ENCODE measurements around the gene GPR15.

DNA sequence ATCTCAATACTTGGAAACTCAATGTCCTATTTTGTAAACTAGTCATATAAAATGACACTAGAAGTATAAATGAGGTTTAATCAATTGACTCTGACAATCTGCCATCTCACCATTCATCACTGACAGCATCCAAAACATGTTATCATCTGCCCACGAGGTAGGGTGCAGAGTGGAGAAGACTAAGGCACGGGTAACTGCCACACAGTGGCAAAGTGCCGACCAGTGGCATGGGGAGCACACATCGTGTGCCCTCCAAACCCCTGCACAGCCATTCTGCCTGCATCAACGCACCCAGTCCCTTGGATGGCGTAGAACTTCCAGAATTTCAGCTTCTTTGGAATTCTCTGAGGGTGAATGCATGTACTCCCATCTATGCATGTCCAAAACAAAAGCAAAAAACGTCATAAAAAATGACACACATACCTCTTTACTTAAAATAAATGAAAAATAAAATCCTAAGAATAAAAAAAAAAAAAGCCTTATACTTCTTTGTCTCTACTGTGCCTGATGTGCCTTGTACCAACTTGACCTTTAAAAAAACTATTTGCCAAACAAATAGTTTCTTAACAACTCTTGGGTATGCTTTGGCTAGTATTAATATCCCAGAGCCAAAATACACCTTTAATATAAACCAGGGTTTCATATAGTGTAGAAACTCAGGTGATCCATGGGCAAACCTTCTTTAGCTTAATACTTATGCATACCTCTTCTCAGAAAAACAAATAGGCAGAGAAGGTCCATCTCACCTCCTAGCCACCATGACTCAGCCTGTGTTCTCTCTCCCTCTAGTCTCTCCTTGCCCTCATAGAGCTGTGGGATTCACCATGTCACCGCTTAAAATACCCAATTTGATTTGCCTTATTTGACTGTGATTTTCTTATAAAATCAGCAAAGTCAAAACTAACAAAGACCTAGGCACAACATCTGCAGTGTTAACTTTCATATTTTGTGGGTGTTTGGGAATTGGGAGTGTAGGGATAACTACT, 48.9 kb downstream of the GPR15 start:
- TF ChIP-seq, protein P1, sequence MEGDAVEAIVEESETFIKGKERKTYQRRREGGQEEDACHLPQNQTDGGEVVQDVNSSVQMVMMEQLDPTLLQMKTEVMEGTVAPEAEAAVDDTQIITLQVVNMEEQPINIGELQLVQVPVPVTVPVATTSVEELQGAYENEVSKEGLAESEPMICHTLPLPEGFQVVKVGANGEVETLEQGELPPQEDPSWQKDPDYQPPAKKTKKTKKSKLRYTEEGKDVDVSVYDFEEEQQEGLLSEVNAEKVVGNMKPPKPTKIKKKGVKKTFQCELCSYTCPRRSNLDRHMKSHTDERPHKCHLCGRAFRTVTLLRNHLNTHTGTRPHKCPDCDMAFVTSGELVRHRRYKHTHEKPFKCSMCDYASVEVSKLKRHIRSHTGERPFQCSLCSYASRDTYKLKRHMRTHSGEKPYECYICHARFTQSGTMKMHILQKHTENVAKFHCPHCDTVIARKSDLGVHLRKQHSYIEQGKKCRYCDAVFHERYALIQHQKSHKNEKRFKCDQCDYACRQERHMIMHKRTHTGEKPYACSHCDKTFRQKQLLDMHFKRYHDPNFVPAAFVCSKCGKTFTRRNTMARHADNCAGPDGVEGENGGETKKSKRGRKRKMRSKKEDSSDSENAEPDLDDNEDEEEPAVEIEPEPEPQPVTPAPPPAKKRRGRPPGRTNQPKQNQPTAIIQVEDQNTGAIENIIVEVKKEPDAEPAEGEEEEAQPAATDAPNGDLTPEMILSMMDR (IDR thresholded peaks at IDR 0.05; ENCODE audit: extremely low read depth in 1 of 2, insufficient read depth in 1 of 2, low read depth in 1 of 2, low read length in 2 of 2), result no peak
- TF ChIP-seq POLR2A (IDR thresholded peaks at IDR 0.05; ENCODE audit: low read depth, low read length) (no peak), JUN (IDR thresholded peaks at IDR 0.05; ENCODE audit: borderline replicate concordance, insufficient read depth, insufficient read length, low read depth) (no peak), POLR2AphosphoS5 (IDR thresholded peaks at IDR 0.05; ENCODE audit: insufficient read depth, low read depth, low read length) (no peak), EZH2 (IDR thresholded peaks at IDR 0.05; ENCODE audit: borderline replicate concordance, low read depth, low read length, severe bottlenecking) (no peak), GATA2 (IDR thresholded peaks at IDR 0.05; ENCODE audit: insufficient read depth, insufficient read length, low read depth, low read length) (no peak)
- TF ChIP-seq, protein P2, sequence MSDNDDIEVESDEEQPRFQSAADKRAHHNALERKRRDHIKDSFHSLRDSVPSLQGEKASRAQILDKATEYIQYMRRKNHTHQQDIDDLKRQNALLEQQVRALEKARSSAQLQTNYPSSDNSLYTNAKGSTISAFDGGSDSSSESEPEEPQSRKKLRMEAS (IDR thresholded peaks at IDR 0.05; ENCODE audit: insufficient read depth, insufficient read length), result no peak
